ENCODE data around the gene FARP2. TPM values are rescaled to one million over a fixed set of nuclear protein-coding genes. Genes with fewer than 3 reads are reported as not detected.
"Not testable (repeated sequence)": the region's sequence is repeated elsewhere in the genome, so short reads cannot be mapped to it uniquely, and the experiment has no call there.

The FARP2 gene
- total RNA-seq, 1 experiment from 2014 or later, result 89.1 TPM

DNA sequence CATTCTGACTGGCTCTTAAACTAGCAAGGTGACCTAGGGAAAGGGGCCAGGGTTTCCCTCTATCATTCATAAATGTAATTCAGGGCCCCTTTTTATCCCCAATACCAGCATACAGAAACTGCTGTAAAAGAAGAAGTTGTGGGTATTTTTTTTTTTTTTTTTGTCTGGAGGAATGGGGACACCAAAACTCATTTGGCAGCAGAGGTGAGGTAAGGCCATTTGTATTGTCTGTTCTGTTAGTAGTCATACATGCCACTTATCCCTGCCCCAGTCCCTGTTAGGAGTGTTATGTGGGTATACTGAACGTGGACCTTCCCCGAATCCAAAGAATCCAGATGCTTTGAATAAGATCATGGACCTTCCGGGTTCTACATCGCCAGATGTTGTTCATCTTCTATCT is 38.7 kb upstream of the FARP2 start:
- Histone ChIP-seq H3K27me3 (ENCODE audit: insufficient read depth, low read depth) (no peaks in the 10 kb centered on the region), H3K9me2 (ENCODE audit: insufficient read depth) (no peaks in the 10 kb centered on the region), H4K20me1 (ENCODE audit: insufficient read depth) (peaks cover 66% of the 10 kb centered on the region), H3K27ac (no peak overlapping the region), H3K79me2 (ENCODE audit: low read depth) (peaks cover 92% of the 10 kb centered on the region), H3K9me3 (ENCODE audit: insufficient read depth, low read depth) (no peaks in the 10 kb centered on the region), H3F3A (ENCODE audit: insufficient read depth, low read depth) (peaks cover 7% of the 10 kb centered on the region), H3K4me3 (peak overlapping the region; percentile 95), H3K36me3 (ENCODE audit: low read depth) (peaks cover 22% of the 10 kb centered on the region), H2AFZ (no peak overlapping the region), H3K4me1 (replicated peaks; ENCODE audit: insufficient read depth) (peaks cover 39% of the 10 kb centered on the region), H3K4me2 (peak overlapping the region; percentile 78)
- no peak for DNase-seq
- ChIA-PET POLR2A (ENCODE audit: unreplicated experiment) (interaction anchor here (0.6 kb wide), 1 partner anchor 54 kb away, joined by 3 read pairs; no protein-coding TSS in a partner anchor), CTCF (no interaction called here)
- BruUV-seq (replicated peaks), result no TSS peak
- TF ChIP-seq, protein P1, sequence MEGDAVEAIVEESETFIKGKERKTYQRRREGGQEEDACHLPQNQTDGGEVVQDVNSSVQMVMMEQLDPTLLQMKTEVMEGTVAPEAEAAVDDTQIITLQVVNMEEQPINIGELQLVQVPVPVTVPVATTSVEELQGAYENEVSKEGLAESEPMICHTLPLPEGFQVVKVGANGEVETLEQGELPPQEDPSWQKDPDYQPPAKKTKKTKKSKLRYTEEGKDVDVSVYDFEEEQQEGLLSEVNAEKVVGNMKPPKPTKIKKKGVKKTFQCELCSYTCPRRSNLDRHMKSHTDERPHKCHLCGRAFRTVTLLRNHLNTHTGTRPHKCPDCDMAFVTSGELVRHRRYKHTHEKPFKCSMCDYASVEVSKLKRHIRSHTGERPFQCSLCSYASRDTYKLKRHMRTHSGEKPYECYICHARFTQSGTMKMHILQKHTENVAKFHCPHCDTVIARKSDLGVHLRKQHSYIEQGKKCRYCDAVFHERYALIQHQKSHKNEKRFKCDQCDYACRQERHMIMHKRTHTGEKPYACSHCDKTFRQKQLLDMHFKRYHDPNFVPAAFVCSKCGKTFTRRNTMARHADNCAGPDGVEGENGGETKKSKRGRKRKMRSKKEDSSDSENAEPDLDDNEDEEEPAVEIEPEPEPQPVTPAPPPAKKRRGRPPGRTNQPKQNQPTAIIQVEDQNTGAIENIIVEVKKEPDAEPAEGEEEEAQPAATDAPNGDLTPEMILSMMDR (conservative IDR thresholded peaks at IDR 0.05), result no peak
- TF ChIP-seq EZH2 (IDR thresholded peaks at IDR 0.05; ENCODE audit: low read depth), result no peak
- intact Hi-C loops (cut with micrococcal nuclease; ENCODE audit: unreplicated experiment), result loop anchor here (5.0 kb wide), 3 partner anchors 40 to 215 kb away; partner anchors contain the start of genes FARP2, MTERF4 and STK25

DNA sequence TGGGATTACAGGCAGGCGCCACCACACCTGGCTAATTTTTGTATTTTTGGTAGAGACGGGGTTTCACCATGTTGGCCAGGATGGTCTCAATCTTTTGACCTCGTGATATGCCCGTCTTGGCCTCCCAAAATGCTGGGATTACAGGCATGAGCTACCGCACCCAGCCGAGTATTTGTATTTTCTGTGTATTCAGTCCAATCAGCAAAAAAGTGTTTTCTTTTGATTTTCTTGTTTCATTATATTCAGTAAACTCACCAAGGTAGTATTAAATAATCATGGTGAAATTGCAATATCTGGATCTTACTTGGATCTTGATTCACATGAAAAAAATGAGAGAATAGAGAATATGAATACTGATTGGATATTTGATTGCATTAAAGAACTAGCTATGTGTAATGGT is 37.3 kb upstream of the FARP2 start:
- peaks cover 12% of the 10 kb centered on the region for H3F3A ChIP-seq (ENCODE audit: insufficient read depth, low read depth)
- H3K4me3 ChIP-seq; BruUV-seq (replicated peaks); H2AFZ ChIP-seq; CTCF ChIA-PET; DNase-seq; H3K9me3 ChIP-seq (ENCODE audit: insufficient read depth, low read depth); H3K27ac ChIP-seq; H3K27me3 ChIP-seq (ENCODE audit: insufficient read depth, low read depth); H3K9me2 ChIP-seq (ENCODE audit: insufficient read depth): not testable (repeated sequence)
- H3K4me1 ChIP-seq (replicated peaks; ENCODE audit: insufficient read depth), result peaks cover 34% of the 10 kb centered on the region
- peaks cover 20% of the 10 kb centered on the region for H3K36me3 ChIP-seq (ENCODE audit: low read depth)
- peak overlapping the region; percentile 78 for H3K4me2 ChIP-seq
- intact Hi-C loops (cut with micrococcal nuclease; ENCODE audit: unreplicated experiment), result loop anchor here (5.0 kb wide), 3 partner anchors 38 to 217 kb away; partner anchors contain the start of genes FARP2, MTERF4 and STK25
- peaks cover 72% of the 10 kb centered on the region for H4K20me1 ChIP-seq (ENCODE audit: insufficient read depth)
- POLR2A ChIA-PET (ENCODE audit: unreplicated experiment), result interaction anchor here (0.6 kb wide), 1 partner anchor 241 kb away, joined by 4 read pairs; no protein-coding TSS in a partner anchor
- peaks cover 92% of the 10 kb centered on the region for H3K79me2 ChIP-seq (ENCODE audit: low read depth)

DNA sequence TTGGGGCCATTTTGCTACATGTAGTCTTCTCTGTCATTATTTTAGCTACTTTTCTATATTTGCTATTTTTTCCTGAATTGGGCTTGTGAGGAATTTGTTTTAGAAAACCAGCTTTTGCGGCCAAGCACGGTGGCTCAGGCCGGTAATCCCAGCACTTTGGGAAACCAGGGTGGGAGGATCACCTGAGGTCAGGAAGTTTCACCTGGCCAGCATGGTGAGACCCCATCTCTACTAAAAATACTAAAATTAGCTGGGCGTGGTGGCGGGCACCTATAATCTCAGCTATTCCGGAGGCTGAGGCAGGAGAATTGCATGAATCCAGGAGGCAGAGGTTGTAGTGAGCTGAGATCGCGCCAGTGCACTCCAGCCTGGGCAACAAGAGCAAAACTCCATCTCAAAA is 35.7 kb upstream of the FARP2 start:
- Histone ChIP-seq H3K4me2 (peak overlapping the region; percentile 78; the same call in 1 of the 2 replicates), H3K36me3 (ENCODE audit: low read depth) (peaks cover 30% of the 10 kb centered on the region), H3K4me1 (replicated peaks; ENCODE audit: insufficient read depth) (peaks cover 29% of the 10 kb centered on the region), H4K20me1 (ENCODE audit: insufficient read depth) (peaks cover 88% of the 10 kb centered on the region), H3K27ac (no peak overlapping the region), H2AFZ (no peak overlapping the region), H3K9me2 (ENCODE audit: insufficient read depth) (no peaks in the 10 kb centered on the region), H3K9me3 (ENCODE audit: insufficient read depth, low read depth) (no peaks in the 10 kb centered on the region), H3K79me2 (ENCODE audit: low read depth) (peaks cover 96% of the 10 kb centered on the region), H3K27me3 (ENCODE audit: insufficient read depth, low read depth) (no peaks in the 10 kb centered on the region), H3F3A (ENCODE audit: insufficient read depth, low read depth) (peaks cover 12% of the 10 kb centered on the region), H3K4me3 (no peak overlapping the region)
- no peak for DNase-seq
- no TSS peak for BruUV-seq (replicated peaks)
- intact Hi-C loops (cut with micrococcal nuclease; ENCODE audit: unreplicated experiment), result no loop called here
- POLR2A ChIA-PET (ENCODE audit: unreplicated experiment), result interaction anchor here (0.6 kb wide), 1 partner anchor 77 kb away, joined by 3 read pairs; no protein-coding TSS in a partner anchor
- CTCF ChIA-PET, result no interaction called here
- no peak for TF ChIP-seq EZH2 (IDR thresholded peaks at IDR 0.05; ENCODE audit: low read depth)
- TF ChIP-seq, protein P1 (conservative IDR thresholded peaks at IDR 0.05), result no peak

DNA sequence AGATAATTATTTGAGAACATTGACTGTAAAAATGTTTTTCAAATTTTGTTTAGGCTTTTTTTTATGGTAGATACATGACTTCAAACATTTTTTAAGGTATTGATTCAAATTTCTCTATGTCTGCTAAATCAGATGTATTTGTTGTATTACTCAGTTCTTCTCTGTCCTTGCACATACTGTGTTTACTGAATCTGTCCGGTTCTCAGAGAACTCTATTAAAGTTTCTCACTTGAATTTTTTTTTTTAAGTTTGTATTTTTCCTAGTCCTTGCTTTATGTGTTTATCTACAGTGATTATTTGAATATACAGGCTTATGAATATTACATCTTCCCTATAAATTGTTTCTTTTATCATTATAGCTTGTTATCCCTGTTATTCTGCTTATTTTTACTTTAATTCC is 35.1 kb upstream of the FARP2 start:
- Histone ChIP-seq H2AFZ (no peak overlapping the region), H3K79me2 (ENCODE audit: low read depth) (peaks cover 100% of the 10 kb centered on the region), H3K9me3 (ENCODE audit: insufficient read depth, low read depth) (no peaks in the 10 kb centered on the region), H3K27me3 (ENCODE audit: insufficient read depth, low read depth) (no peaks in the 10 kb centered on the region), H3K4me2 (no peak overlapping the region), H4K20me1 (ENCODE audit: insufficient read depth) (peaks cover 93% of the 10 kb centered on the region), H3K27ac (no peak overlapping the region), H3K36me3 (ENCODE audit: low read depth) (peaks cover 36% of the 10 kb centered on the region), H3K4me3 (no peak overlapping the region), H3K9me2 (ENCODE audit: insufficient read depth) (no peaks in the 10 kb centered on the region), H3F3A (ENCODE audit: insufficient read depth, low read depth) (peaks cover 12% of the 10 kb centered on the region), H3K4me1 (replicated peaks; ENCODE audit: insufficient read depth) (peaks cover 29% of the 10 kb centered on the region)
- ChIA-PET POLR2A (ENCODE audit: unreplicated experiment) (no interaction called here), CTCF (no interaction called here)
- no peak for TF ChIP-seq EZH2 (IDR thresholded peaks at IDR 0.05; ENCODE audit: low read depth)
- TF ChIP-seq, protein P1 (conservative IDR thresholded peaks at IDR 0.05), result no peak
- no peak for DNase-seq
- intact Hi-C loops (cut with micrococcal nuclease; ENCODE audit: unreplicated experiment), result no loop called here
- BruUV-seq (replicated peaks), result no TSS peak

All from PC-9 (cell line).